GM19467 (cell line): Measurements from ENCODE around the gene TRIM2.

Experiments
- ATAC-seq: cut with Tn5 transposase; IDR thresholded peaks from one replicate; pipeline ENCODE4 v1.9.1; 2021; ENCODE audit warnings: mild to moderate bottlenecking, moderate library complexity; ENCODE audit not compliant: unreplicated experiment

The TRIM2 gene

GRCh38 chr4:153325558-153325957, 121.3 kb downstream of the TRIM2 start:
- ATAC-seq = no peak

DNA sequence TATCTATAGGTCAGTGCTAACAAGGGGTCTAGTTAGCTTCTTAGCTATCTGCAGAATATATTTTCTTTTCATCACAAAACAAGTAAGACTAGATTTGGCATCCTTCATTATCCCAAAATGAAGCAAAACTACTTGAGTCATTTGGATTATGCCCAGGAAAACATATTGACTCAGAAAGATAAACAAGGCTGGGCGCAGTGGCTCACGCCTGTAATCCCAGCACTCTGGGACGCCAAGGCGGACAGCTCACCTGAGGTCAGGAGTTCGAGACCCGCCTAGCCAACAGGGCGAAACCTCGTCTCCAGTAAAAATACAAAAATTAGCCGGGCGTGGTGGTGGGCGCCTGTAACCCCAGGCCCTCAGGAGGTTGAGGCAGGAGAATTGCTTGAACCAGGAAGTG, 122.3 kb downstream of the TRIM2 start:
- ATAC-seq = no peak

DNA sequence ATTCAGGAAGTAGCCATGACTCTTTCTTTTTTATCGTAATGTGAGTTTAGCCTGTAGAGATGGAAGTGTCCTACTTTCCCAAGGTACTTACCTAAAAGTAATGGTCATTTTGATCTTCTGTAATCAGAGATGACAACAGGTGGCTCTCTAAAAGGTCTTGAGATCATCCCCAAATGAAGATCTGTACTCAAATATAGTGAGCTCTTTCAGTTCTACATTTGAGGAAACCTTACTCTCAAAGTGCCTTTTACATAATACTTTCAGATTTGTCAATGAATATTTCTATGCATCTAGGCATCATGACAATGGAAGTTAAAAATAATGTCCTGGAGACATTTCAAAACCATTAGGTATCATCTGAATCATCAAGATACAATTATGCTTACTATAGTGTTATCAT, 123.0 kb downstream of the TRIM2 start:
- no peak for ATAC-seq

DNA sequence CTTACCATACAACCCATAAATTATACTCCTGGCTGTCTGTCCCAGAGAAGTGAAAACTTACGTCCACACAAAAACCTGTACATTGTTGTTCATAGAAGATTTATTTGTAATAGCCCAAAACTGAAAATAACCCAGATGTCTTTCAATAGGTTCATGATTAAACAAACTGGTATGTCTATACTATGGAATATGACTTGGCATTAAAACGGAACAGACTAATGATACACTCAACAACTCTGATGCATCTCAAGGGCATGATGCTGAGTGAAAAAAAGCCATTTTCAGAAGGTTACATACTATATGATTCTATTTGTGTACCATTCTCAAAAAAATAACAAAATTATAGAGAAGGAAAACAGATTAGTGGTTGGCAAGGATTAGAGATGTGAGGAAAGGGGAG, 128.7 kb downstream of the TRIM2 start:
- ATAC-seq = no peak

- ATAC-seq = no peak
These were observed 129.6 kb downstream of the TRIM2 start for GRCh38 chr4:153333874-153334273.

DNA sequence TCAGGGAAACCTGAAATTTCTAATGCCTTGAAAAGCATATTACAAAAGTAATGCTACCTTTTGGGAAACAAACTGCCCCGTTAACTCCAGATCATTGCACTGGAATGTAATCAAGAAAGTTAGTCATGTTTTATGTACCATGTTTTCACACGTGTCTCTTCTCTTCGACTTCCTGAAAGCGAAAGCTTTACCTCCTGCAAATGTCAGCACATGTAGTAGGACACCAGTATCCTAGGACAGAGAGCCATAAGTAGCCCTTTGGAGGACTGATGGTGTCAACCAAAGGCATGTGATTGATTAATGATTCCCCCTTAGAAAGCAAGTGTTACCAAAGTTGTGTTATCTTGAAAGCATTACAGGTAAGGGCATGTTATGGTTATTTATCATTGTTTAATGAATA, 131.4 kb downstream of the TRIM2 start:
- no peak for ATAC-seq

DNA sequence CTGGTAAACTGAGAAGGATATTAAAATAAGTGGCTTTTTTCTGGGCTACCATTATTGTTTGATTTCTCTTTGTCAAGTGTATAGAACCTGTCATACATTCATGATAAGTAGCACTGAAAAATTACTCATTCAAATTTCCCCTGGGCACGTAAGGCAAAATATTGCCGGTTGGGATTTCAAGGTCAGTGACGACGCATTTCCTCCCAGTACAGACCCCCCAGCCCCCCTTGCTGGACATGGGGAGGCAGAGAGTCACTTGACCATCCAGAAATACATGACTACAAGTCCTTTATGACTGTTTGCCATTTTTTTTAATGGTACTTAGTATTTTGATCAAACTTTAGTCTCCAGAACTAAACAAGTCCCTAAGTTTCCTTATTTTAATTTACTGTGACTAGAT, 133.4 kb downstream of the TRIM2 start:
- ATAC-seq = no peak

GRCh38 chr4:153341575-153342090, 137.4 kb downstream of the TRIM2 start:
- no peak for ATAC-seq

DNA sequence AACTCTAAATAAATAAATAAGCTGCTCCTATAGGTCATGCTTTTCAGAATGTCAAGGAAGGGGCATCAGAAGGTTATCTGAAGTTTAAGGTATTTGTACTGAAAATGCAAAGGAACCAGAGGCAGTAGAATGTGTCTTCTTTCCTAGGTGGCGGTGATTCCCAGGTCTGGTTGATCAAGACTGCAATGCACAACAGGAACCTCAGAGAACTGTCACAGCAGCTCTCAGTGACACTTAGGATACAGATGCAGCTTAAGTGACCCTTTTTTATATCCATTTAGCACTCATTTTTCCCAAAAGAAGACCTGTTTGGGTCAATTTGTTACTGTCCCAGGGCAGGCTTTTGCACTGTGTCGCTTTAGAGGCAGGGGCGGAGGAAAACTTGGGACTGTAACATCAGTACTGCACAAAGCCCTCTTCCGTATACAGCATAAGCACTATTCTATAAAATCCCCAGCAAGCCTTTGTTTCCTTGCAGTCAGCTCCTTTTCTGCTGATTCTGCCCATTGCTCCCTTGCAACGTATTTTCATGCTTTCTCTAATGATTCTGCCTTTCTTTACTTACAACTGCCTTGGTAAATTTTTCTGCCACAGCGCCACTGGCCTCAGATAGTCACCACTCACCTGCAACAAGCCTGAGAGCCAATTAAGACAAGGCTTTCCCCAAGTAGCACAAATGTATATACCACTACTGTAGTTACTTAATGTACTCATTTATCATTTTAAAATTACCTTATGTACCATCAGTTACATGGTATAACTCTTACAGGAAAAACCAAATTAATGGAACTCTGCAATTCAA, 138.7 kb downstream of the TRIM2 start:
- no peak for ATAC-seq

DNA sequence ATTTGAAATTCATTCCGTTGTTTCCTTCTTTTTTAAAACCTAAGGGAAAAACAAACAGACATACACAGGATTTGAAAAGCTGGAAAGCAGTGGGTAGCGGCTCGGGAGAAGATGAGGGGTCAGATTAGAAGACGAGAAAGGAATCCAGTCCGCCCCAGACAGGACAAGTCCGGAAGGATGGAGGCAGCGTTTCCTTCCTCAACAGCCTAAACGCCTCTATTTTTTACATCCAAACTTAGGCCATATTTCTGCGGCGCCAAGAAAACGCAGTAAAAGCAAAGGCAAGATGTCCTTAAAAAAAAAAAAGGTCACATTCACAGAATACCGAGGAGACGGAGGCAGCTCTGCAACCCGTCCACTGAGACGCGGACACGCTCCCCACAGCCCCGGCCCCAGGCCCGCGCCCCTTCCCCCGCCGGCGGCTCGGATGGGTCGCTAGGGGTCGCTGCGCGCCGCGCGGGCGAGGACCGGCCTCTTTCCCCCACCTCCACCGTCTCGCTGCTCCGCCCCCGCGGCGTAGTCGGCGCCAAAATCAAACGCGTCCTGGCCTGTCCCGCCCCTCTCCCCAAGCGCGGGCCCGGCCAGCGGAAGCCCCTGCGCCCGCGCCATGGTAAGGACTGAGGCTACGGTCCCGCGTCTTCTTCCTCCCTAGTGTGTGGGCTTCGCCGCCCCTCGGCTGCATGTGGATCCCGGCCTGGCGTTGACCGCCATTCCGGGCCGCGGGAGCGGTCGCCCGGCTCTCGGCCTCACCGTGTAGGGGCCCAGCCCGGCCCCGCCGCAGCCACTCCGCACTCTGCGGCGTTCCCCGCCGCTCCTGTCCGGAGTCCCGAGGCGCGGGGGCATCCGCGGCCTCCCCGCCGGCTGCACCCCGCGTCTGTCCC, 140.1 kb downstream of the TRIM2 start, which contains the start of gene MND1:
MND1 (plus strand) TSS at position 558 of the 881 bp plus-strand sequence; CDS start at position 608, 50 bp downstream.
- peak; percentile 81 for ATAC-seq

- peak; percentile 9 for ATAC-seq
These were observed 141.1 kb downstream of the TRIM2 start for GRCh38 chr4:153345012-153345981.

- no peak for ATAC-seq
These were observed 141.8 kb downstream of the TRIM2 start for GRCh38 chr4:153346031-153346430.

DNA sequence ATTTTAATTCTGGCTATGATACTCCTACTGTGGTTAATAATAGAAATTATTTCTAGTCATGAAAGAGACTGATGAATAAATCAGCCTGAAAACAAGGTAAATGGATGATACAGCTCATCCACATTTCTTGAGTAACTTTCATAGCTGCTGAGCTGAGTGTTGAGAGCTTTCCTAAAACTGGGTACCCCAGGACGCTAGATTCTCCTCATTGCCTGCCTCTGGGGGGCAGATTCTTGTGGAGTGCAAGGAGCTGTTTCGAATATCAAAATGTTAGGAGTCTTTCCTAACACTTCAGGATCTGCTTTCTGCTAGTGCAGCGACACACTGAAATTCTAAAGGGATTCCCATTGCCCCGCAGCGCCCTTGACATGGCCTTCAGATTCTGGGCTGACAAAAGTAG, 142.3 kb downstream of the TRIM2 start:
- ATAC-seq = no peak

DNA sequence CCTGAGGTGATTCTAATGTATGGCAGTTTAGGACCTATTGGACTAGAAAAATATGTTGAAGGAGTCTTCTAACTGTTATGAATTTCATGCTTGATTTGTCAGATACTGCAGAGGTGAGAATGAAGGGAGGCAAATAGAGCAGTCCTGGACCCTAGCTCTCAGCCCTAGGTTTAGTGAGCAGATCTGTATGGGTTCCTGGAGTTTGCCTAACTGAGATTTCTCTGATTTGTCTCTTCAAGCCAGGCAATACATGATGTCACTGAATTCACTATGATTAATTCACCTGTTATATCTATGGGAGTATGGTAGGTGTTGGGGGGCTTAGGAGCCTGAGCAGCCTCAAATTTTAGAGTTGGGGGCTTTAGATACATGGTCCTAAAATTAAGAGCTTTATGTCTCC, 142.9 kb downstream of the TRIM2 start:
- no peak for ATAC-seq

DNA sequence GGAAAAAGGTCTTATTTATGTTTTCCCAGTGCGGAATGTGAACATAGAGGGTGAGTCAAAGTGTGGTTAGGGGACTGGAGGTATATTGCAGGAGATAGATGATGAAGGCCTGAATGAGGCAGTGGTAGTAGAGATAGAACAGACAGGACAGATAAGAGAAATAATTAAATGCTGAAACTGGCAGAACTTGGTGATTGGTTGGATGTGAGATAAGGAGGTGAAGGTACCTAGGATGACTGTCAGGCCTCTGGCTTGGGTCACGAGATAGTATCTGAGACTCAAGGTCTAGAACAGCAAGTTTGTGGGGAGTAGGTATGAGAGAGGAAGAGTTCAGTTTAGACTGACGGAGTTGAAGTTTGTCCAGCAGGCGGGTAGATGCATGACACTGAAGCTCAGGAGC, 143.8 kb downstream of the TRIM2 start:
- ATAC-seq = no peak

GRCh38 chr4:153349206-153349805, 145.1 kb downstream of the TRIM2 start:
- ATAC-seq = no peak

DNA sequence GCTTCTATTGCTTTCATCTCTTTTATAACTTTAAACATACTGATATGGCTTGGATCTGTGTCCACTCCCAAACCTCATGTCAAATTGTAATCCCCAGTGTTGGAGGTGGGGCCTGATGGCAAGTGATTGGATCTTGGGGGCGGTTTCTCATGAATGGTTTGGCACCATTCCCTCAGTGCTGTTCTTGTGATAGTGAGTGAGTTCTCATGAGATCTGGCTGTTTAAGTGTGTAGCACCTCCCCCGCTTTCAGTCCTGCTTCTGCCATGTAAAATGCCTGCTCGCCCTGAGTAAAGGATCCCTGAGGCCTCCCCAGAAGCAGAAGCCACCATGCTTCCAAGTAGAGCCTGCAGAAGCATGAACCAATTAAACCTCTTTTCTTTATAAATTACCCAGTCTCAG, 157.9 kb downstream of the TRIM2 start:
- no peak for ATAC-seq

- no peak for ATAC-seq
These were observed 159.8 kb downstream of the TRIM2 start for GRCh38 chr4:153364061-153364460.

DNA sequence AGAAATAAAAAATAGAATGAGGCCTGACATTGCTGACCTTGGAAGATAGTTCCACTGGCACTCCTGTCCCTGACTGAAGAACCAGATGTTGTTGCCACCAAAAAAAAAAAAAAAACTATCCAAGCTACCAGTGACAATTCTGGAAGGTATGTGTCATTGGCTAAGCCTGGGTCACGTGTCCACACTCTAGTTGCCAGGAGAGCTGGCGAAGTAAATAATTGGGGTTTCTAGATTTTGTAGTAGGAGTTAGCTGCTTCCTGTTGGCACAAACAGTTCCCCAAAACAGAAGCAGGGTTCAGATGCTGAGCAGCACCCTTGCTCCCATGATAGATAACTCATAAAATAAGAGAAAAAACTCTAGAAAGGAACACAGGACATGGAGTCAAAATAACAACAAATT, 160.8 kb downstream of the TRIM2 start:
- no peak for ATAC-seq

DNA sequence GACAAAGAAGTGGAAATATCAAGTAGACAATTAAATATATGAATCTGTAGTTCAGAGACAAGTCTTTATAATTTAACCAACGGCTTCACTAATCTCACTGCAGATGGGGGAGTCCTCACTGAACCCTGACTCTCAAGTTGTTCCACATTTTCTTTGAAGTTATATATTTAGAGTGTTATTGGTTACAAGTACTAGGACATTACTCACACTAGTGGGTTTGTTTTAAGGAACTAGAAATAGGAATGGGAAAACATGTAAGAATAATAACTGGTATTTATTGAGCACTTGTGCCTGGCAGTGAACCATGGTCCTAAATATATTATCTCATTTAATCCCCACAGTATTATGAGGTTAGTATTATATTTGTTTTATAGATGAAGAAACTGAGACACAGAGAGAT, 162.2 kb downstream of the TRIM2 start:
- no peak for ATAC-seq
